ENCODE measurements around the gene CACNB4. TPM values are rescaled to one million over a fixed set of nuclear protein-coding genes. Genes with fewer than 3 reads are reported as not detected.

The CACNB4 gene
- total RNA-seq, 1 experiment from 2014 or later, result 0.19 TPM

GRCh38 chr2:151824886-151825285 lies 274.0 kb downstream of the CACNB4 start:
- no TSS peak for BruUV-seq (replicated peaks)
- Histone ChIP-seq H3K4me3 (ENCODE audit: low read depth, low read length, poor library complexity, severe bottlenecking) (no peak overlapping the region), H3K27ac (ENCODE audit: low read depth, low read length, poor library complexity, severe bottlenecking) (no peak overlapping the region), H3K36me3 (ENCODE audit: insufficient read depth, low read length, poor library complexity, severe bottlenecking) (no peaks in the 10 kb centered on the region), H3K9me3 (ENCODE audit: low read depth, low read length, poor library complexity, severe bottlenecking) (no peaks in the 10 kb centered on the region), H3K27me3 (replicated peaks; ENCODE audit: insufficient read depth, low read depth, low read length, poor library complexity) (no peaks in the 10 kb centered on the region), H3K4me1 (ENCODE audit: insufficient read depth, low read length, poor library complexity, severe bottlenecking) (peaks cover 20% of the 10 kb centered on the region)
- intact Hi-C loops (cut with micrococcal nuclease; ENCODE audit: unreplicated experiment), result no loop called here
- TF ChIP-seq CTCF (conservative IDR thresholded peaks at IDR 0.05; ENCODE audit: low read depth, low read length), result no peak
- no peak for TF ChIP-seq EZH2 (IDR thresholded peaks at IDR 0.05; ENCODE audit: borderline replicate concordance, low read depth, low read length, poor library complexity, severe bottlenecking)
- CTCF ChIA-PET, result no interaction called here
- no peak for DNase-seq (ENCODE audit: low spot score)
- POLR2A ChIA-PET (ENCODE audit: low non-redundant PET), result no interaction called here

- Histone ChIP-seq H3K27me3 (replicated peaks; ENCODE audit: insufficient read depth, low read depth, low read length, poor library complexity) (no peaks in the 10 kb centered on the region), H3K27ac (ENCODE audit: low read depth, low read length, poor library complexity, severe bottlenecking) (no peak overlapping the region), H3K4me3 (ENCODE audit: low read depth, low read length, poor library complexity, severe bottlenecking) (no peak overlapping the region), H3K4me1 (ENCODE audit: insufficient read depth, low read length, poor library complexity, severe bottlenecking) (peaks cover 20% of the 10 kb centered on the region), H3K36me3 (ENCODE audit: insufficient read depth, low read length, poor library complexity, severe bottlenecking) (no peaks in the 10 kb centered on the region), H3K9me3 (ENCODE audit: low read depth, low read length, poor library complexity, severe bottlenecking) (no peaks in the 10 kb centered on the region)
- no peak for DNase-seq (ENCODE audit: low spot score)
- POLR2A ChIA-PET (ENCODE audit: low non-redundant PET), result no interaction called here
- TF ChIP-seq CTCF (conservative IDR thresholded peaks at IDR 0.05; ENCODE audit: low read depth, low read length) (no peak), EZH2 (IDR thresholded peaks at IDR 0.05; ENCODE audit: borderline replicate concordance, low read depth, low read length, poor library complexity, severe bottlenecking) (no peak)
- BruUV-seq (replicated peaks), result no TSS peak
- CTCF ChIA-PET, result no interaction called here
- intact Hi-C loops (cut with micrococcal nuclease; ENCODE audit: unreplicated experiment), result no loop called here
These were observed 275.2 kb downstream of the CACNB4 start for GRCh38 chr2:151823651-151824050.

- POLR2A ChIA-PET (ENCODE audit: low non-redundant PET), result no interaction called here
- Histone ChIP-seq H3K4me3 (ENCODE audit: low read depth, low read length, poor library complexity, severe bottlenecking) (no peak overlapping the region), H3K27me3 (replicated peaks; ENCODE audit: insufficient read depth, low read depth, low read length, poor library complexity) (no peaks in the 10 kb centered on the region), H3K36me3 (ENCODE audit: insufficient read depth, low read length, poor library complexity, severe bottlenecking) (no peaks in the 10 kb centered on the region), H3K4me1 (ENCODE audit: insufficient read depth, low read length, poor library complexity, severe bottlenecking) (peaks cover 5% of the 10 kb centered on the region), H3K9me3 (ENCODE audit: low read depth, low read length, poor library complexity, severe bottlenecking) (no peaks in the 10 kb centered on the region), H3K27ac (ENCODE audit: low read depth, low read length, poor library complexity, severe bottlenecking) (no peak overlapping the region)
- CTCF ChIA-PET, result no interaction called here
- no TSS peak for BruUV-seq (replicated peaks)
- TF ChIP-seq EZH2 (IDR thresholded peaks at IDR 0.05; ENCODE audit: borderline replicate concordance, low read depth, low read length, poor library complexity, severe bottlenecking) (no peak), CTCF (conservative IDR thresholded peaks at IDR 0.05; ENCODE audit: low read depth, low read length) (no peak)
- intact Hi-C loops (cut with micrococcal nuclease; ENCODE audit: unreplicated experiment), result no loop called here
- DNase-seq (ENCODE audit: low spot score), result no peak
These were observed 278.9 kb downstream of the CACNB4 start for GRCh38 chr2:151819920-151820319.

All from A673 (cell line).